Loucy (cell line): ENCODE measurements around the gene CCDC148.

ENCODE experiments used
- H2AFZ ChIP-seq: fragments of 200-600 bp; sonication (generic); 2 replicates; pipeline ENCODE4 v1.6.0; 2016; ENCODE audit warnings: antibody characterized with exemption, mild to moderate bottlenecking, low read length, moderate library complexity
- H3F3A ChIP-seq: fragments of 200-600 bp; 2 replicates; pipeline ENCODE4 v1.6.0; 2016; ENCODE audit warnings: antibody characterized with exemption, low read depth, mild to moderate bottlenecking
- H3K27me3 ChIP-seq: fragments of 200-600 bp; sonication (generic); 2 replicates; pipeline ENCODE4 v1.6.1; 2014; ENCODE audit warnings: low read length, mild to moderate bottlenecking; ENCODE audit not compliant: insufficient read depth, poor library complexity, severe bottlenecking
- H3K36me3 ChIP-seq: fragments of 200-600 bp; sonication (generic); 2 replicates; pipeline ENCODE4 v1.6.1; 2016; ENCODE audit warnings: low read length; ENCODE audit not compliant: insufficient read depth
- H3K4me1 ChIP-seq: fragments of 200-600 bp; sonication (generic); 2 replicates; pipeline ENCODE4 v1.5.1; 2014; ENCODE audit warnings: low read length, mild to moderate bottlenecking; ENCODE audit not compliant: insufficient read depth, poor library complexity, severe bottlenecking
- H3K4me2 ChIP-seq: fragments of 200-600 bp; sonication (generic); 2 replicates; pipeline ENCODE4 v1.6.0; 2014; ENCODE audit warnings: antibody characterized with exemption, low read length, low read depth, mild to moderate bottlenecking; ENCODE audit not compliant: poor library complexity, severe bottlenecking
- H3K4me3 ChIP-seq: fragments of 200-600 bp; sonication (generic); 2 replicates; pipeline ENCODE4 v1.5.1; 2014; ENCODE audit warnings: low read length, mild to moderate bottlenecking, mixed read lengths; ENCODE audit not compliant: poor library complexity, severe bottlenecking
- H3K79me2 ChIP-seq: fragments of 200-600 bp; sonication (generic); 2 replicates; pipeline ENCODE4 v1.6.1; 2014; ENCODE audit warnings: low read length; ENCODE audit not compliant: insufficient read depth
- H3K9ac ChIP-seq: fragments of 200-600 bp; sonication (generic); 2 replicates; pipeline ENCODE4 v1.6.0; 2014; ENCODE audit warnings: mild to moderate bottlenecking, low read depth, low read length, moderate library complexity; ENCODE audit not compliant: poor library complexity, severe bottlenecking
- H3K9me2 ChIP-seq: fragments of 200-600 bp; sonication (generic); replicated peaks from 2 replicates; pipeline ENCODE4 v1.6.1; 2016; ENCODE audit warnings: low read depth, low read length, mixed read lengths
- H3K9me3 ChIP-seq: fragments of 200-600 bp; sonication (generic); 2 replicates; pipeline ENCODE4 v1.6.1; 2014; ENCODE audit warnings: mild to moderate bottlenecking, antibody characterized with exemption, low read length, low read depth; ENCODE audit not compliant: insufficient read depth
- H4K20me1 ChIP-seq: fragments of 200-600 bp; sonication (generic); 2 replicates; pipeline ENCODE4 v1.6.0; 2014; ENCODE audit warnings: antibody characterized with exemption, low read length, mild to moderate bottlenecking; ENCODE audit not compliant: insufficient read depth, poor library complexity, severe bottlenecking
- EZH2phosphoT487 ChIP-seq: fragments of 200-600 bp; IDR thresholded peaks from 2 replicates; pipeline ENCODE4 v1.6.1; 2018; ENCODE audit warnings: antibody characterized with exemption, mild to moderate bottlenecking, moderate library complexity, borderline replicate concordance
- TF ChIP-seq, protein P1 (sequence below): fragments of 200-600 bp; sonication (generic); conservative IDR thresholded peaks from 2 replicates; pipeline ENCODE4 v1.5.1; 2014; ENCODE audit warnings: mild to moderate bottlenecking, antibody characterized with exemption, low read length

Gene CCDC148

DNA sequence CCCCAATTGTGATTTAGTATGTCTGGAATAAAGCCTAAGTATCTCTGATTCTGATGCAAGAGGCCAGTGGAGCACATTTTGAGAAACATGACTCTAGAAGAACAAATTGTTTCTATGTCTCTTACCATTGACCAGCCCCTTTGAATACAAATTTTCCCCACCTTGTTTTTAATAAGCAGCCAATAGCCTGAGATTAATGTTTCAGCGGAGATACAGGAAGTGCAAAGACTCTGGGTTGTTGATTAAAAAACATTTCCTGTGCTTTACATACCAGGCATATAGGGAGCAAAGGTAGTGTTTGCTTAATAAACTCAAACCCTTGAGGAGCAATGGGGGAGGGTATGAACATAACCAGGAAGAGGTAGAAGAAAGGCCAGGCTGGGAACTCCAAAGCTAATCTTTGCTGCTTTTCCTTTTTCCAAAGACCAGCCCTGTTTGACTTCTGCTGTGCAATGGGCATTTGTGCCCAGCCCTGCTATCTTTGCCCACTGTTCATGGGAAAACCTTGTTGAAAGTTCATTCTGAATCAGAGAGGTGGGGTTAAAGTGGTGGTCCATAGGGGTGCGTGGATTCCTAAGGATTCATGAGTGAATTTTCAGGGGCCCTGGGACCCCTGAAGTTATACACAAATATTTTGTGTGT is 325.6 kb downstream of the CCDC148 start:
- no peak overlapping the region for H3K4me3 ChIP-seq
- H3F3A ChIP-seq, result no peaks in the 10 kb centered on the region
- no peak overlapping the region for H3K4me2 ChIP-seq
- H4K20me1 ChIP-seq, result no peaks in the 10 kb centered on the region
- no peak overlapping the region for H2AFZ ChIP-seq
- no peak overlapping the region for H3K9ac ChIP-seq
- no peaks in the 10 kb centered on the region for H3K79me2 ChIP-seq
- TF ChIP-seq EZH2phosphoT487, result no peak
- TF ChIP-seq, protein P1, sequence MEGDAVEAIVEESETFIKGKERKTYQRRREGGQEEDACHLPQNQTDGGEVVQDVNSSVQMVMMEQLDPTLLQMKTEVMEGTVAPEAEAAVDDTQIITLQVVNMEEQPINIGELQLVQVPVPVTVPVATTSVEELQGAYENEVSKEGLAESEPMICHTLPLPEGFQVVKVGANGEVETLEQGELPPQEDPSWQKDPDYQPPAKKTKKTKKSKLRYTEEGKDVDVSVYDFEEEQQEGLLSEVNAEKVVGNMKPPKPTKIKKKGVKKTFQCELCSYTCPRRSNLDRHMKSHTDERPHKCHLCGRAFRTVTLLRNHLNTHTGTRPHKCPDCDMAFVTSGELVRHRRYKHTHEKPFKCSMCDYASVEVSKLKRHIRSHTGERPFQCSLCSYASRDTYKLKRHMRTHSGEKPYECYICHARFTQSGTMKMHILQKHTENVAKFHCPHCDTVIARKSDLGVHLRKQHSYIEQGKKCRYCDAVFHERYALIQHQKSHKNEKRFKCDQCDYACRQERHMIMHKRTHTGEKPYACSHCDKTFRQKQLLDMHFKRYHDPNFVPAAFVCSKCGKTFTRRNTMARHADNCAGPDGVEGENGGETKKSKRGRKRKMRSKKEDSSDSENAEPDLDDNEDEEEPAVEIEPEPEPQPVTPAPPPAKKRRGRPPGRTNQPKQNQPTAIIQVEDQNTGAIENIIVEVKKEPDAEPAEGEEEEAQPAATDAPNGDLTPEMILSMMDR, result no peak
- H3K4me1 ChIP-seq, result no peaks in the 10 kb centered on the region
- no peaks in the 10 kb centered on the region for H3K9me3 ChIP-seq
- no peaks in the 10 kb centered on the region for H3K27me3 ChIP-seq
- H3K36me3 ChIP-seq, result no peaks in the 10 kb centered on the region
- H3K9me2 ChIP-seq, result no peaks in the 10 kb centered on the region

DNA sequence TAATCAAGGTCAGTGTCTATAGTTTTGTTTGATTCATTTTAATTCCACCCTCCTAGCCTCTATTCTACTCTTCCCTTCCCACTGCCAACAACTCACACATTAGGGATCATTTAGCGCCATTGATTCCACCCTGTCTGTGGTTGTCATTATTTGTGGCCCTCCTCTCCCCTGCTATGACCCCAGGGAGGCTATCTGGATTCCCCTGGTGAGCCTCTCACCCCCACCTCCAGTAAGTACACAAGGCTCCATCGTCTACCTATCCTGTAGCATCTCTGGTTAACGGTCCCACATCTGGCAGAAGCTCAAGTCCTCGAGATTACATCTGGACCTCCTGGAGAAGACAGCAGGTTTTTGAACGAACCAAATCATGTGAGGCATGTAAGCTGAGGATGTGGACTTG is 327.5 kb downstream of the CCDC148 start:
- no peak for TF ChIP-seq EZH2phosphoT487
- TF ChIP-seq, protein P1, result no peak
- H3K79me2 ChIP-seq, result no peaks in the 10 kb centered on the region
- H3K27me3 ChIP-seq, result no peaks in the 10 kb centered on the region

DNA sequence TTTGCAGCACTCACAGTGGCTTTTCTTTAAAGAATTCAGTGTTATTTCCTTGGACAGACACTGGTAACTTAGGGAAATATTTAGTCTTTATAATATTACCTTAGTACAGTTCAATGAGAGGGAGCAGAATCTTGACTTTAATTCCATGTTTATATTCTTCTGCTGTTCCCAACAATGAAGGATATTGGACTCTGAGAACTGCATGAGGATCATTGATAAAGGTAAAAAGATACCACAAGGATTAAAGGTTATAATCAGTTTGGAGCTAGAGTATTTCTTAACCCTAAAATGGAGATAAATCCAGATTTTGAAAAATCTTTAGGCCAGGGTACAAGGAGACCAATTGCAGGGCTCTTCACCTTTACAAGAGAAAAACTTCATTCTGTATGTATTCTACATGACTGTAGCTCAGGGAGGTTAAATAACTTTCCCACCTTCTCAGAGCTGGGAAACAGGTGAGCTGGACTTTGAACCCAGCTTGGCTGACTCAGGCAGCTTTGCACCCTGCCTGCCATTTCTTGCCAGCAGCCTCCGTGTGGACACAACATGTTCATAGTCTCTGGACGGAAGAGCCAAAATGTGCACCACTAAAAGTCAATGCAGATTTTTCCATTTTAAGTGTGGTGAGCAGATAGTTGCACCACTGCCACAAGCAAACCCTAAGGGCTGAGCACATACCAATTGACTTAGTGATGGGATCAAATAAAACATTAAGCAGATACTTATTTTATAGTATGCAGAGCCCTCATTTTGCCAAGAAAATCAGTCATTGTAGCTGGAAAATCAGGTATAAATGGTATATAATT is 328.2 kb downstream of the CCDC148 start:
- H3K9me3 ChIP-seq, result no peaks in the 10 kb centered on the region
- H2AFZ ChIP-seq, result no peak overlapping the region
- no peaks in the 10 kb centered on the region for H3K79me2 ChIP-seq
- no peaks in the 10 kb centered on the region for H3K27me3 ChIP-seq
- H3K4me1 ChIP-seq, result no peaks in the 10 kb centered on the region
- TF ChIP-seq, protein P1, result no peak
- TF ChIP-seq EZH2phosphoT487, result no peak
- no peaks in the 10 kb centered on the region for H3K9me2 ChIP-seq
- no peak overlapping the region for H3K4me2 ChIP-seq
- H3K4me3 ChIP-seq, result no peak overlapping the region
- H3K9ac ChIP-seq, result no peak overlapping the region
- no peaks in the 10 kb centered on the region for H3F3A ChIP-seq
- H4K20me1 ChIP-seq, result no peaks in the 10 kb centered on the region
- no peaks in the 10 kb centered on the region for H3K36me3 ChIP-seq

More for the DNA sequence above, 327.5 kb downstream of the CCDC148 start:
- H3K4me1 ChIP-seq, result no peaks in the 10 kb centered on the region
- H3F3A ChIP-seq, result no peaks in the 10 kb centered on the region
- no peak overlapping the region for H3K4me2 ChIP-seq
- H3K9ac ChIP-seq, result no peak overlapping the region
- H2AFZ ChIP-seq, result no peak overlapping the region
- H4K20me1 ChIP-seq, result no peaks in the 10 kb centered on the region
- H3K9me2 ChIP-seq, result no peaks in the 10 kb centered on the region
- no peaks in the 10 kb centered on the region for H3K36me3 ChIP-seq
- H3K9me3 ChIP-seq, result no peaks in the 10 kb centered on the region
- H3K4me3 ChIP-seq, result no peak overlapping the region
